Astrocyte of the spinal cord (primary cell): ENCODE data around the gene TCEA3.

ENCODE experiments used
- DNase-seq: peaks from one replicate; pipeline ENCODE4 v3.0.0; 2011; ENCODE audit warnings: low read depth, low spot score
- H3K4me3 ChIP-seq: 2 replicates; pipeline ENCODE4 v1.5.1; 2011; ENCODE audit warnings: low read depth, mild to moderate bottlenecking, low read length, moderate library complexity
- in situ Hi-C: cut with HindIII; loops from 2 replicates; pipeline ENCODE4 v1.10.0; 2017; ENCODE audit warnings: low sequenced_read_pairs
- TF ChIP-seq, protein P1 (sequence below): IDR thresholded peaks from 2 replicates; pipeline ENCODE4 v1.5.1; 2012; ENCODE audit warnings: low read depth, mild to moderate bottlenecking, low read length, inconsistent platforms

The TCEA3 gene

DNA sequence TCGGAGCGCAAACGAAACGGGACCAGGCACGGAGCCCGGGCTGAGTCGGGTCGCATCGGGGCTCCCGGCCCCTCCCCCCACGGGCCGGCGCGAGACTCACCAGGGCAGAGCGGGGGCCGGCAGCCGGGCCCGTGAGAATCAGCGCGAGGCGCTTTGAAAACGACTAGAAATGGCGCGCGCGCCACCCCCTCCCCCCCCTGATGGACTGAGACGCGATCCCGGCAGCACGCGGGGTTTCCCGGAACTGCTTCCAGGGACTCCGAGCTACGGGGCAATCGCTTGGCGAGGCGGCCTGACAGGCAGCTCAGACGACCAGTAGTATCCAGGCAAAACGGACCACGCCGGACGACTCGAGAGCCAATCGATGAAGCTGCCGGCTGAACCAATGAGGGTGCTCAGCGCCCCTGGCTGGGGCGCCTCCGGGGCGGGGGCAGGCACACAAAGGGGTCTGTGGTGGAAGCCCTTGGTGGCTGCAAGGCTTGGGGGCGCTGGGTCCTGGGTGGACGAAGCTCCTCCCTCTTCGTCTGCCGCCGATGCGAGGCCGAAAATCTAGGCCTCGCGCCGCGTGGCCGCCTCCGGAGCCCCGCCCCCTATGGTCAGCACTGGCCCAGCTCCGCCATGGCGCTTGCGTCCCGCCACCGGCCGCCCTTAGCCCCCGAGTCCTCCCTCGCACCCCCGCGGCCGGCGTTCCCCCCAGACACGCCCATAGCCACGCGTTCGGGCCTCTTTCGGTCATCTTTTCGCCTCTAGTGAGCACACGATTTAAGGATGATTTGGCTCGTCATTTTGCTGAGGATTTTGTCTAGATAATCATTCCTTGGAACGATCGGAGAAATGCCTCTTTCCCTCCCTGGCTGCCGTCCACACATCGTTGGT is 80.2 kb downstream of the TCEA3 start, which contains the start of gene HNRNPR:
Gene HNRNPR (minus strand): TSS at position 174 of the 876 bp plus-strand sequence. CDS start 3,276 bp downstream, outside the sequence.
- in situ Hi-C loops, result no loop called here

DNA sequence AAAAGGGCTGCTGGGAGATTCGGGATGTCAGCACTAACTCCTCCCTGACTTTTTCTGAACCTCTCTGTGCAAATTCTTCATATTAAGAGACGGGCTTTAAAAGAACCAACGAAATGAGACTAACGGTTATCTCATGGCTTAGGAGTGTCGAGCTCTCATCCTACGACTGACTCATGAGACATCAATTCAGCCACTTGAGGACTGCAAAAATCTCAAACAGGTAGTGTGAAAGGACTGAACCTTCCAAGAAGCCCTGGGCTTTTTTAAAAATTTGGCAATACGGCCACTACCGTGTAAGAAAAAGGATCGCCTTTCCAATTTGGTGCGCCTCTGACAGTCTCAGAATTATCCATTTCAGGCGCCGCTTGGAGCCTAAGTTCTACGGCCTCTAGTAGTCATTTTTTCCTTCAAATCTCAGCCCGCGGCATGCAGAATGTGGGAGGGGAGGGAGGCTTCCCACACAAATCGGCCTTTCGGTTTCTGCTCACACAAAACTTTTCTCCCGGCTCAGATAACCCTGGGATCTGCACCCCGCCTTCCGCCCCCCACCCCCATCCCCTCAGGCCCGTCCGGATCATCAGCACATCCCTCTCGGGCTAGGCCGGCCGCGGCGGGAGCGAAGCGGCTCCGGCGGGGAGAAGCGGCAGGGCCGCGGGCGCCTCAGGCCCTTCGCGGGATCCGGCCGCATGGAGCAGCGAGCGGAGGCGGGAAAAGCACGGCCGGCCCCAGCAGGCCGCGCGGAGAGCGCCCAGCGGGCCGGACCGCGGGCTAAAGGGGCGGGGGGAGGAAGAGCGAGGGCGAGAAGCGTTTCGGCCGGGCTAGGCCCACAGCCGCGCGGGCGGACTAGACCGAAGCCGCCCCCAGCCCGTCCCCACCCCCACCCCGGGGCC is 81.1 kb downstream of the TCEA3 start:
- TF ChIP-seq, protein P1, sequence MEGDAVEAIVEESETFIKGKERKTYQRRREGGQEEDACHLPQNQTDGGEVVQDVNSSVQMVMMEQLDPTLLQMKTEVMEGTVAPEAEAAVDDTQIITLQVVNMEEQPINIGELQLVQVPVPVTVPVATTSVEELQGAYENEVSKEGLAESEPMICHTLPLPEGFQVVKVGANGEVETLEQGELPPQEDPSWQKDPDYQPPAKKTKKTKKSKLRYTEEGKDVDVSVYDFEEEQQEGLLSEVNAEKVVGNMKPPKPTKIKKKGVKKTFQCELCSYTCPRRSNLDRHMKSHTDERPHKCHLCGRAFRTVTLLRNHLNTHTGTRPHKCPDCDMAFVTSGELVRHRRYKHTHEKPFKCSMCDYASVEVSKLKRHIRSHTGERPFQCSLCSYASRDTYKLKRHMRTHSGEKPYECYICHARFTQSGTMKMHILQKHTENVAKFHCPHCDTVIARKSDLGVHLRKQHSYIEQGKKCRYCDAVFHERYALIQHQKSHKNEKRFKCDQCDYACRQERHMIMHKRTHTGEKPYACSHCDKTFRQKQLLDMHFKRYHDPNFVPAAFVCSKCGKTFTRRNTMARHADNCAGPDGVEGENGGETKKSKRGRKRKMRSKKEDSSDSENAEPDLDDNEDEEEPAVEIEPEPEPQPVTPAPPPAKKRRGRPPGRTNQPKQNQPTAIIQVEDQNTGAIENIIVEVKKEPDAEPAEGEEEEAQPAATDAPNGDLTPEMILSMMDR, result no peak
- peak; percentile 70 for DNase-seq
- in situ Hi-C loops, result no loop called here
- H3K4me3 ChIP-seq, result peak overlapping the region; percentile 83

More for the DNA sequence above, 80.2 kb downstream of the TCEA3 start, which contains the start of gene HNRNPR:
- peak; percentile 100 for DNase-seq
- TF ChIP-seq, protein P1, result no peak
- peak within 1 kb of the TSS; percentile 83 for H3K4me3 ChIP-seq

DNA sequence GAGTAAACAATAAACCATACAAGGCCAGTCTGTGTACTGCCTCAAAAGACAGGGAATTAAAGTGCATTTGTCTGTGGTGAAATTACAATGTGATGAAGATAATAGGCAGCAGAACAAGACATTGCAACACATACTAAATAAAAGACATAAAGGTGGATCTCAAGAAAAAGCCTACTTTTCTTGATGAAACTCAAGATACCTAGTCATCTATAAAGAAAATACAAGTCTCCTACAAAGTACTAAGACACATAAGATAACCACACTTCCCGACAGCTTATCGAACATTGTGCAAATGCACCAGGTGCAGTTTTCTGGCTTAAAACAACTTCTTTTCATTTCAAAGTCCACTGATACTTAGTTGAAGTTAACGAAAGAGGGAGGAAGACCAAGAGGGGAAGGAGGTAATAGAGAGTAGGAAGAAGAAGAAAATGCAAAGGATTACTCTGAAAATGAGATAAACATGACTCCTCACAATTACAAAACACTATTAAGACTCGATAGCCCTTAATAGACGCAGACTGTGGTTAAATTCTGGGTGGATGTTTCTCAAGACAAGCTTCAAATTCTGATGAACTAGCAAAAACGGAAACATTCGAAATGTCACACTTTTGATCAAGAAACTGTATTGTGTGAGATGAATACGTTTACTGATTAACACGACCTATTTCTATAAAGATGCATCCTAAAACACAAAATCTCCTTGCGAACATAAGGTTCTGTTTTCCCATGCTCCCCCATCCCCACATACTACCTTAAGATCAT is 82.4 kb downstream of the TCEA3 start:
- in situ Hi-C loops, result no loop called here
- H3K4me3 ChIP-seq, result peak overlapping the region; percentile 83
- no peak for DNase-seq
- TF ChIP-seq, protein P1, result no peak

DNA sequence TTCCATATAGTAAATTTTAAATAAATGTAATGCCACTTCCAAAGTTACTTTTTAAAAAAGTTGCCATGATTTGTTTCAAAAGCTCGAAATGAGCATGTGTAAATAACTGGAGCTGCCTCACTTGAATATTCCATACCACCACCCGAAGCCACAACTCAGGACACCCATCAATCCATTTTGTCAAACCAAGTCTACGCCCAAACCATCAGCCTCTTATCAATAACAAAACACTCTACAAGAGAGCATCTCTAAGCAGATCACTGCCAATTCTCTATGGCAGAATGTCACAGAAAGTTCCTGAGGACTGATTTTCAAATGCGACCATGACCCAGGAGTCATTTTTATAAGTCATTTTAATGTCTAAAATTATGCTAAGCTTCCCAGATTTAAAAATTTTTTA is 84.9 kb downstream of the TCEA3 start:
- in situ Hi-C loops, result no loop called here
- no peak overlapping the region for H3K4me3 ChIP-seq
- no peak for DNase-seq
- TF ChIP-seq, protein P1, result no peak

DNA sequence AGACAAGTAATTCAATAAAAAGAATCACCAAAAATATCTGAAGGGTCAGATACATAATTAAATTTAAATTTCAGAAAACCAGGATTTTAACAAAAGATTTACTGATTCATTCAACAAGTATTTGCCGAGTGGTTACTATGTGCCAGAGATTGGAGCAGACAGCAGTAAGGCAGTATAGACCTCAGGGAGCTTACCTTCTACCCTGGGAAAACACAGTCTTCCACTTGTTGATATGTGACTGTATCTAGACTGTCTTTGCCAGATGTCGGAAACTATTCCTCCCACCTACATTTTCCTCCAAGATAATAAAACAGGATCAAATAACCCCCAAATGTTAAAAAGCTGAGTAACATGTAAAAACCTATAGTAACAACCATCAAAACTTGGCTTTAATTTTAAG is 86.7 kb downstream of the TCEA3 start:
- H3K4me3 ChIP-seq, result no peak overlapping the region
- TF ChIP-seq, protein P1, result no peak
- in situ Hi-C loops, result no loop called here
- no peak for DNase-seq

DNA sequence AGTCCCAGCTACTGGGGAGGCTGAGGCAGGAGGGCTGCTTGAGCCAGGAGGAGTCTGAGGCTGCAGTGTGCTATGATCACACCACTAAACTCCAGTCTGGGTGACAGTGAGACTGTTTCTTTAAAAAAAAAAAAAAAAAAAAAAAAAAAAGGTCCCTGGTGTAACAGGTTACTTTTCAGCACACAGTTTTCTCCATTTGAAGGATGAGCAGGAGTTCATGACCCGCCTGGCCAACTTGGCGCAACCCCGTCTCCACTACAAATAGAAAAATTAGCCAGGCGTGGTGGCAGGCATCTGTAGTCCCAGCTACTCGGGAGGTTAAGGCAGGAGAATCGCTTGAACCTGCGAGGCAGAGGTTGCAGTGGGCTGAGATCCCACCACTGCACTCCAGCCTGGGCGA is 92.8 kb downstream of the TCEA3 start:
- TF ChIP-seq, protein P1, result no peak
- in situ Hi-C loops, result no loop called here
- DNase-seq, result no peak
- no peak overlapping the region for H3K4me3 ChIP-seq
